HCT116 (cell line): ENCODE data around the gene GPR176. TPM values are rescaled to one million over a fixed set of nuclear protein-coding genes. Genes with fewer than 3 reads are reported as not detected.

Experiments
- ATAC-seq: fragments of 200-7000 bp; cut with Tn5 transposase; 2 replicates; pipeline ENCODE4 v1.9.1; 2020; ENCODE audit warnings: mild to moderate bottlenecking, moderate library complexity
- BruUV-seq: library from RNA; stranded (reverse); fragments of 400-500 nt; replicated peaks from 2 replicates; lab custom pipeline; 2021; lab: Mats Ljungman, UMichigan
- CTCF ChIA-PET: fragments of 300-600 bp; sonication (Branson Sonifier 250); formaldehyde crosslinking; loops from one replicate; lab custom pipeline; 2021; ENCODE audit warnings: antibody characterized with exemption; lab: Charles Lee
- POLR2A ChIA-PET: fragments of 300-600, 350-600 bp; sonication (Branson Sonifier 250); formaldehyde crosslinking; loops from one replicate; lab custom pipeline; 2021; ENCODE audit warnings: antibody characterized with exemption; lab: Charles Lee
- RAD21 ChIA-PET, 2 experiments: fragments of 300-600 bp; sonication (Branson Sonifier 250); formaldehyde crosslinking; loops; one replicate each; lab custom pipeline; 2023; ENCODE audit warnings: low total read pairs in 2 of 2; ENCODE audit not compliant: uncharacterized antibody in 2 of 2, unreplicated experiment in 2 of 2, low non-redundant PET in 1 of 2; lab: Charles Lee
- DNase-seq: peaks from one replicate; pipeline ENCODE4 v3.0.0-alpha.2; 2010; ENCODE audit warnings: low read depth, low spot score
- H2AFZ ChIP-seq: fragments of 200-600 bp; shearing (Covaris generic), sonication (generic); 2 replicates; pipeline ENCODE4 v1.6.1; 2017; ENCODE audit warnings: low read depth, mixed run types, mixed read lengths, antibody characterized with exemption, low read length; ENCODE audit not compliant: poor library complexity, severe bottlenecking
- H3K27ac ChIP-seq: 2 replicates; pipeline ENCODE4 v1.5.1; 2012; ENCODE audit warnings: low read depth, low read length
- H3K27me3 ChIP-seq: fragments of 200-600 bp; sonication (generic); 2 replicates; pipeline ENCODE4 v1.6.1; 2016; ENCODE audit warnings: mixed run types, low read length, mixed read lengths; ENCODE audit not compliant: insufficient read depth
- H3K36me3 ChIP-seq, 2 experiments: fragments of 200-500 bp in 1 of 2; fragments of 200-600 bp in 1 of 2; sonication (Bioruptor generic) in 1 of 2; sonication (generic) in 1 of 2; 2 replicates each; pipeline versions ENCODE4 v1.5.1 to v1.6.1; 2014 to 2016; ENCODE audit warnings: low read length in 2 of 2, inconsistent platforms in 1 of 2, mixed read lengths in 1 of 2, mixed run types in 1 of 2; ENCODE audit not compliant: insufficient read depth in 2 of 2, control insufficient read depth in 1 of 2
- H3K4me1 ChIP-seq, 2 experiments: fragments of 200-600 bp in 1 of 2; sonication (generic) in 1 of 2; 2 replicates each; pipeline versions ENCODE4 v1.5.1 to v1.6.1; 2012 to 2017; ENCODE audit warnings: low read length in 2 of 2, inconsistent platforms in 1 of 2, mild to moderate bottlenecking in 1 of 2, mixed read lengths in 1 of 2, mixed run types in 1 of 2, moderate library complexity in 1 of 2; ENCODE audit not compliant: insufficient read depth in 2 of 2, control insufficient read depth in 1 of 2
- H3K4me2 ChIP-seq: fragments of 200-600 bp; sonication (generic); 2 replicates; pipeline ENCODE4 v1.6.1; 2017; ENCODE audit warnings: mixed run types, low read length, mixed read lengths
- H3K4me3 ChIP-seq, 2 experiments: fragments of 200-600 bp in 1 of 2; sonication (generic) in 1 of 2; replicated peaks in 1 of 2; 2 replicates each; pipeline ENCODE4 v1.5.1; 2011 to 2016; ENCODE audit warnings: low read length in 2 of 2, control low read depth in 1 of 2, low read depth in 1 of 2, mild to moderate bottlenecking in 1 of 2, mixed read lengths in 1 of 2, mixed run types in 1 of 2
- H3K79me2 ChIP-seq: fragments of 200-600 bp; sonication (generic); 2 replicates; pipeline ENCODE4 v1.6.1; 2017; ENCODE audit warnings: mild to moderate bottlenecking, mixed run types, low read length, moderate library complexity, mixed read lengths; ENCODE audit not compliant: insufficient read depth
- H3K9ac ChIP-seq: fragments of 200-600 bp; sonication (generic); 2 replicates; pipeline ENCODE4 v1.6.1; 2016; ENCODE audit warnings: low read length, mixed read lengths
- H3K9me2 ChIP-seq: fragments of 200-600 bp; sonication (generic), shearing (Covaris generic); 2 replicates; pipeline ENCODE4 v1.6.1; 2017; ENCODE audit warnings: mixed run types, mild to moderate bottlenecking, moderate library complexity; ENCODE audit not compliant: insufficient read depth
- H3K9me3 ChIP-seq, 2 experiments: fragments of 200-500 bp in 1 of 2; fragments of 200-600 bp in 1 of 2; sonication (Bioruptor generic) in 1 of 2; sonication (generic) in 1 of 2; 2 replicates each; pipeline ENCODE4 v1.6.1; 2014 to 2017; ENCODE audit warnings: low read length in 2 of 2, mixed read lengths in 2 of 2, inconsistent platforms in 1 of 2, low read depth in 1 of 2, mild to moderate bottlenecking in 1 of 2, mixed run types in 1 of 2, moderate library complexity in 1 of 2; ENCODE audit not compliant: control insufficient read depth in 1 of 2, insufficient read depth in 1 of 2
- H4K20me1 ChIP-seq: fragments of 200-600 bp; sonication (generic), shearing (Covaris generic); 2 replicates; pipeline ENCODE4 v1.6.1; 2017; ENCODE audit warnings: mixed run types, mild to moderate bottlenecking, moderate library complexity; ENCODE audit not compliant: insufficient read depth
- CBX3 ChIP-seq: IDR thresholded peaks from 2 replicates; pipeline ENCODE4 v1.6.1; 2012; ENCODE audit warnings: low read depth
- EZH2 ChIP-seq: fragments of 200-600 bp; sonication (generic); IDR thresholded peaks from 2 replicates; pipeline ENCODE4 v1.6.1; 2017; ENCODE audit warnings: antibody characterized with exemption, mixed run types
- FOSL1 ChIP-seq: IDR thresholded peaks from 2 replicates; pipeline ENCODE4 v1.6.1; 2012; ENCODE audit warnings: low read depth
- JUND ChIP-seq: IDR thresholded peaks from 2 replicates; pipeline ENCODE4 v1.6.1; 2012
- SP1 ChIP-seq: IDR thresholded peaks from 2 replicates; pipeline ENCODE4 v1.6.1; 2012; ENCODE audit warnings: low read depth
- intact Hi-C: fragments of 100-400 bp; cut with micrococcal nuclease; formaldehyde crosslinking; loops from 2 replicates; pipeline ENCODE4 v1.10.0; 2022
- total RNA-seq: library from RNA; stranded (reverse); gene quantifications from one replicate; pipeline ENCODE4 v1.2.1, GENCODE V29; 2021; ENCODE audit not compliant: unreplicated experiment
- TF ChIP-seq, protein P1 (sequence below): IDR thresholded peaks from 2 replicates; pipeline ENCODE4 v1.6.1; 2011; ENCODE audit warnings: mild to moderate bottlenecking, low read length, moderate library complexity; ENCODE audit not compliant: insufficient replicate concordance; ENCODE audit errors: extremely low read depth

GPR176 gene
- total RNA-seq, 1 experiment from 2014 or later = 1.7 TPM

DNA sequence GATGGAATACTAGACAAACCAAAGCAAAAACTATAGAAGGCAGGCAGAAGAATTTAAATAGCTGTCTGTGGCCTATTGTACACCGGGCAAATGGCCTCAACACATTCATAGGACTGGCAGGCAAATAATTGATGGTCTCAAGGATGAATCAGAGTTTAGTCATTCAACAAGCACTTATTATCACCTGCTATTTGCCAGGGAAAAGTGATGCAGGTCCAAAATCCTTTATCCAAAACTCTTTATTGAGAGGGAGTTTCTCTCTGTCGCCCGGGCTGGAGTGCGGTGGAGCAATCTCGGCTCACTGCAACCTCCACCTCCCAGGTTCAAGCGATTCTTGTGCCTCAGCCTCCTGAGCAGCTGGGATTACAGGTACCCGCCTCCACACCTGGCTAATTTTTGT is 16.1 kb upstream of the GPR176 start:
- Histone ChIP-seq H3K27me3 (no peaks in the 10 kb centered on the region), H3K36me3 (peaks cover 0 to 16% of the 10 kb centered on the region in 2 experiments), H3K27ac (no peak overlapping the region), H3K4me2 (peak overlapping the region; percentile 76), H4K20me1 (no peaks in the 10 kb centered on the region), H3K79me2 (peaks cover 51% of the 10 kb centered on the region), H3K4me3 (peak overlapping the region in 1 of 2 experiments; percentile 1; a peak in 1 of 4 replicates), H3K4me1 (peaks cover 11 to 33% of the 10 kb centered on the region in 2 experiments), H3K9ac (no peak overlapping the region), H3K9me3 (no peaks in the 10 kb centered on the region), H3K9me2 (no peaks in the 10 kb centered on the region), H2AFZ (no peak overlapping the region)
- intact Hi-C loops = no loop called here
- no peak for DNase-seq
- TF ChIP-seq FOSL1 (peak; percentile 67), JUND (0 out of 2 replicates have a peak, but pooled peaks have one; percentile 16), SP1 (no peak)
- BruUV-seq = no TSS peak
- ChIA-PET POLR2A (no interaction called here), CTCF (no interaction called here), RAD21 (no interaction called here)
- ATAC-seq = no peak

DNA sequence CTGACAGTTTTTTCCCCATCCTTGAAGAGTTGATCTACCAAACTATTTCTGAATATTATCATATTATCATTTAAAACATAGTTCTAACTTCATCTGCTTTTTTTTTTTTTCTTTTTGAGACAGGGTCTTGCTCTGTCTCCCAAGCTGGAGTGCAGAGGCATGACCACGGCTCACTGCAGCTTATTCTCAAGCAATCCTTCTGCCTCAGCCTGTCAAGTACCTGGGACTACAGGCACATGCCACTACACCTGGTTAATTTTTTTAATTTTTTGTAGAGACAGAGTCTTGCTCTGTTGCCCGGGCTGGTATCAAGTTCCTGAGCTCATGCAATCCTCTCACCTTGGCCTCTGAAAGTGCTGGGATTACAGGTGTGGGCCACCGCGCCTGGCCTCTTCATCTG is 15.2 kb upstream of the GPR176 start:
- TF ChIP-seq EZH2 (no peak), CBX3 (no peak)
- TF ChIP-seq, protein P1, sequence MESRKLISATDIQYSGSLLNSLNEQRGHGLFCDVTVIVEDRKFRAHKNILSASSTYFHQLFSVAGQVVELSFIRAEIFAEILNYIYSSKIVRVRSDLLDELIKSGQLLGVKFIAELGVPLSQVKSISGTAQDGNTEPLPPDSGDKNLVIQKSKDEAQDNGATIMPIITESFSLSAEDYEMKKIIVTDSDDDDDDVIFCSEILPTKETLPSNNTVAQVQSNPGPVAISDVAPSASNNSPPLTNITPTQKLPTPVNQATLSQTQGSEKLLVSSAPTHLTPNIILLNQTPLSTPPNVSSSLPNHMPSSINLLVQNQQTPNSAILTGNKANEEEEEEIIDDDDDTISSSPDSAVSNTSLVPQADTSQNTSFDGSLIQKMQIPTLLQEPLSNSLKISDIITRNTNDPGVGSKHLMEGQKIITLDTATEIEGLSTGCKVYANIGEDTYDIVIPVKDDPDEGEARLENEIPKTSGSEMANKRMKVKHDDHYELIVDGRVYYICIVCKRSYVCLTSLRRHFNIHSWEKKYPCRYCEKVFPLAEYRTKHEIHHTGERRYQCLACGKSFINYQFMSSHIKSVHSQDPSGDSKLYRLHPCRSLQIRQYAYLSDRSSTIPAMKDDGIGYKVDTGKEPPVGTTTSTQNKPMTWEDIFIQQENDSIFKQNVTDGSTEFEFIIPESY = no peak
- no peaks in the 10 kb centered on the region for H3K27me3 ChIP-seq
- no peak overlapping the region; the same call in 1 of the 2 replicates for H3K27ac ChIP-seq
- CTCF ChIA-PET = interaction anchor here (0.9 kb wide), 1 partner anchor 179 kb away, joined by 3 read pairs; no protein-coding TSS in a partner anchor
- ATAC-seq (no peak), DNase-seq (no peak)
- H3K4me3 ChIP-seq = peak overlapping the region; percentile 72 to 80; a peak in 3 of 4 replicates
- peaks cover 11 to 33% of the 10 kb centered on the region in 2 experiments for H3K4me1 ChIP-seq
- H3K79me2 ChIP-seq = peaks cover 50% of the 10 kb centered on the region
- H4K20me1 ChIP-seq = no peaks in the 10 kb centered on the region
- RAD21 ChIA-PET = no interaction called here
- 0 out of 2 replicates have a peak overlapping the region, but pooled peaks have one; percentile 84 for H3K9ac ChIP-seq
- H2AFZ ChIP-seq = no peak overlapping the region
- no peaks in the 10 kb centered on the region for H3K9me2 ChIP-seq
- H3K4me2 ChIP-seq = peak overlapping the region; percentile 76
- POLR2A ChIA-PET = interaction anchor here (0.9 kb wide), 1 partner anchor 14 kb away, joined by 3 read pairs; no protein-coding TSS in a partner anchor
- BruUV-seq = no TSS peak
- H3K36me3 ChIP-seq = peaks cover 0 to 9% of the 10 kb centered on the region in 2 experiments; a peak in 3 of 4 replicates
- intact Hi-C loops = loop anchor here (2.0 kb wide), 1 partner anchor 148 kb away; no protein-coding TSS in a partner anchor
- H3K9me3 ChIP-seq = no peaks in the 10 kb centered on the region
